Right forelimb (tissue), 1 donor: Measurements from ENCODE around the gene PRDM9.

ENCODE experiments used
- DNase-seq: peaks from one replicate; pipeline ENCODE4 v3.0.0-alpha.2; 2018

PRDM9 gene

DNA sequence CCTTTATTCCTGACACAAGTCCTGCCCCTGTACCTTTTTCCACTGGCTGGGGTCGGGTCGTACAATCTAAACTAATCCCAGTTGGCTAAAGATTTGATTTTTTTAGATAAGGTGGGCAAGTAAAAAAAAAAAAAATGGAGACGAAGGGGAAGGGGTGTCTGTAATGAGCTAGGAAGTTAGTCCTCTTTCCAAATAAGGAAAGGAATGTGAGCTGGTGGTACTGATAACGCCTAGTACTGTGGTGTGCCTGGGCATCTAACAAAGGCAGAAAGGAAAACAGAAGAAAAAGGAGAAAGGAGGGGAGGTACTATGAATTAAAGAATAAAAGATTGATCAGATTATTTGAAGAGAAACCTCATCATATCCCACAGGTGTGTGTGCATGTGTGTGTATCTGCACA, 21.3 kb downstream of the PRDM9 start:
- DNase-seq, result no peak

GRCh38 chr5:23530571-23530970, 23.2 kb downstream of the PRDM9 start:
- no peak for DNase-seq

DNA sequence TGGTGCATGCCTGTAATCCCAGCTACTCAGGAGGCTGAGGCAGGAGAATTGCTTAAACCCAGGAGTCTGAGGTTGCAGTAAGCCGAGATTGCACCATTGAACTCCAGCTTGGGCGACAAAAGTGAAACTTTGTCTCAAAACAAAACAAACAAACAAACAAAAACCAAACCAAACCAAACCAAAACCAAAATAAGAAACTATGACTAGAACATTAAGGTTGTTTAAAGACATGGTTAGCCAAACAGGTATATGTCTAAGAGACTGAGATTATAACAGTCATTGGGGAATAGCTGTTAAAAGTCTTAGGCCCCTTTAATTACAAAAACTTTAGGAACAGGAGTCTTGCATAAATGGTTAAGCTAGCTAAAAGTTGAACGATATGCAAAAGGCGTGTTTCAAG, 63.6 kb downstream of the PRDM9 start:
- no peak for DNase-seq
